Uterus (tissue), 4 donors: Measurements from ENCODE around the gene TWIST2. TPM values are rescaled to one million over a fixed set of nuclear protein-coding genes. Genes with fewer than 3 reads are reported as not detected.

Source experiments
- DNase-seq, 2 donors: peaks; one replicate each; pipeline ENCODE4 v3.0.0-alpha.2; 2019 to 2020
- H3K27ac ChIP-seq, 2 donors: fragments of 200-600 bp; sonication (generic); 1 replicate in 1 of 2; 2 replicates in 1 of 2; pipeline ENCODE4 v1.5.1; 2016 to 2018
- H3K27me3 ChIP-seq, 2 donors: fragments of 200-600 bp; sonication (generic); one replicate each; pipeline ENCODE4 v1.5.1; 2018 to 2019; ENCODE audit warnings: control low read depth in 1 of 2
- H3K36me3 ChIP-seq, 2 donors: fragments of 200-600 bp; sonication (generic); one replicate each; pipeline ENCODE4 v1.5.1; 2019; ENCODE audit warnings: control low read depth in 1 of 2
- H3K4me1 ChIP-seq, 2 donors: fragments of 200-600 bp; sonication (generic); one replicate each; pipeline ENCODE4 v1.5.1; 2018 to 2019; ENCODE audit warnings: control low read depth in 1 of 2
- H3K4me3 ChIP-seq, 2 donors: fragments of 200-600 bp; sonication (generic); 1 replicate in 1 of 2; 2 replicates in 1 of 2; pipeline ENCODE4 v1.5.1; 2018 to 2019; ENCODE audit warnings: mild to moderate bottlenecking in 1 of 2
- H3K9me3 ChIP-seq, 2 donors: fragments of 200-600 bp; sonication (generic); one replicate each; pipeline ENCODE4 v1.5.1; 2019; ENCODE audit warnings: control low read depth in 1 of 2
- CTCF ChIP-seq, 4 experiments: fragments of 200-600 bp in 2 of 4; fragments of 450-650 bp in 2 of 4; sonication (generic) in 2 of 4; IDR thresholded peaks; one replicate each; pipeline ENCODE4 v1.5.1; 2016 to 2019; ENCODE audit warnings: antibody characterized with exemption in 4 of 4, mild to moderate bottlenecking in 2 of 4, moderate library complexity in 1 of 4
- POLR2A ChIP-seq, 2 donors: fragments of 450-650 bp; IDR thresholded peaks; one replicate each; pipeline ENCODE4 v1.6.1; 2016; ENCODE audit warnings: antibody characterized with exemption in 2 of 2, mild to moderate bottlenecking in 1 of 2, moderate library complexity in 1 of 2
- intact Hi-C: fragments of 100-400 bp; cut with DNase I; formaldehyde crosslinking; loops from one replicate; pipeline ENCODE4 v1.15.1; 2023; ENCODE audit warnings: low total_unique reads
- total RNA-seq, 4 donors: library from RNA; depleted of rRNA in 3 of 4; stranded (reverse); fragments of >200 nt in 3 of 4; gene quantifications; one replicate each; pipeline versions ENCODE4 v1.1.0 to v1.2.4, GENCODE V29; 2014 to 2023
- donor health status: DM: yes; HTN: yes; CAD: no.

TWIST2 gene
- total RNA-seq, 4 donors from 2014 or later: 28.1 to 199 (median 63.9) TPM

GRCh38 chr2:238857959-238858358 is 10.1 kb downstream of the TWIST2 start:
- TF ChIP-seq POLR2A (IDR thresholded peaks at IDR 0.05) (no peak), CTCF (IDR thresholded peaks at IDR 0.05) (no peak)
- DNase-seq: no peak
- no peak overlapping the region for H3K27ac ChIP-seq
- no peaks in the 10 kb centered on the region for H3K27me3 ChIP-seq
- H3K4me1 ChIP-seq: peaks cover 0 to 4% of the 10 kb centered on the region in 2 donors
- no peaks in the 10 kb centered on the region for H3K36me3 ChIP-seq
- no peak overlapping the region for H3K4me3 ChIP-seq
- intact Hi-C loops: no loop called here
- no peaks in the 10 kb centered on the region for H3K9me3 ChIP-seq

GRCh38 chr2:238859636-238860347 is 11.9 kb downstream of the TWIST2 start:
- peak overlapping the region in 1 of 2 donors; percentile 19 for H3K27ac ChIP-seq
- no peaks in the 10 kb centered on the region for H3K27me3 ChIP-seq
- TF ChIP-seq CTCF (IDR thresholded peaks at IDR 0.05): no peak
- no peak for TF ChIP-seq POLR2A (IDR thresholded peaks at IDR 0.05)
- peaks cover 9 to 10% of the 10 kb centered on the region in 2 donors for H3K4me1 ChIP-seq
- intact Hi-C loops: no loop called here
- H3K9me3 ChIP-seq: no peaks in the 10 kb centered on the region
- no peak overlapping the region for H3K4me3 ChIP-seq
- no peaks in the 10 kb centered on the region for H3K36me3 ChIP-seq
- DNase-seq: no peak

- H3K27ac ChIP-seq: peak overlapping the region; percentile 8
- intact Hi-C loops: no loop called here
- peak in 1 of 2 donors; percentile 50 for DNase-seq
- no peak overlapping the region for H3K4me3 ChIP-seq
- no peaks in the 10 kb centered on the region for H3K27me3 ChIP-seq
- no peaks in the 10 kb centered on the region for H3K9me3 ChIP-seq
- peaks cover 10 to 21% of the 10 kb centered on the region in 2 donors for H3K4me1 ChIP-seq
- H3K36me3 ChIP-seq: no peaks in the 10 kb centered on the region
- TF ChIP-seq POLR2A (IDR thresholded peaks at IDR 0.05) (no peak), CTCF (IDR thresholded peaks at IDR 0.05) (no peak)
These were observed 13.3 kb downstream of the TWIST2 start for GRCh38 chr2:238861013-238861730.

- H3K27me3 ChIP-seq: no peaks in the 10 kb centered on the region
- intact Hi-C loops: no loop called here
- H3K4me1 ChIP-seq: peaks cover 12 to 28% of the 10 kb centered on the region in 2 donors
- H3K9me3 ChIP-seq: no peaks in the 10 kb centered on the region
- no peaks in the 10 kb centered on the region for H3K36me3 ChIP-seq
- no peak for DNase-seq
- no peak overlapping the region for H3K4me3 ChIP-seq
- peak overlapping the region; percentile 8 for H3K27ac ChIP-seq
- TF ChIP-seq POLR2A (IDR thresholded peaks at IDR 0.05): no peak
- no peak for TF ChIP-seq CTCF (IDR thresholded peaks at IDR 0.05)
These were observed 14.0 kb downstream of the TWIST2 start for GRCh38 chr2:238861766-238862315.

- Histone ChIP-seq H3K9me3 (no peaks in the 10 kb centered on the region), H3K4me3 (no peak overlapping the region), H3K4me1 (peaks cover 19 to 34% of the 10 kb centered on the region in 2 donors), H3K27ac (peak overlapping the region; percentile 92 to 95), H3K27me3 (no peaks in the 10 kb centered on the region), H3K36me3 (no peaks in the 10 kb centered on the region)
- DNase-seq: no peak
- TF ChIP-seq CTCF (IDR thresholded peaks at IDR 0.05) (no peak), POLR2A (IDR thresholded peaks at IDR 0.05) (no peak)
- intact Hi-C loops: no loop called here
These were observed 14.8 kb downstream of the TWIST2 start for GRCh38 chr2:238862701-238863100.
